HG02798 (cell line): ENCODE measurements around the gene ANKK1.

Source experiments
- ATAC-seq: cut with Tn5 transposase; IDR thresholded peaks from one replicate; pipeline ENCODE4 v1.9.1; 2021; ENCODE audit warnings: mild to moderate bottlenecking; ENCODE audit not compliant: unreplicated experiment, poor library complexity

Gene ANKK1

GRCh38 chr11:113407163-113407562 lies 19.6 kb downstream of the ANKK1 start:
- ATAC-seq: no peak

- ATAC-seq: no peak
Measured at GRCh38 chr11:113408206-113408605, 20.6 kb downstream of the ANKK1 start.

DNA sequence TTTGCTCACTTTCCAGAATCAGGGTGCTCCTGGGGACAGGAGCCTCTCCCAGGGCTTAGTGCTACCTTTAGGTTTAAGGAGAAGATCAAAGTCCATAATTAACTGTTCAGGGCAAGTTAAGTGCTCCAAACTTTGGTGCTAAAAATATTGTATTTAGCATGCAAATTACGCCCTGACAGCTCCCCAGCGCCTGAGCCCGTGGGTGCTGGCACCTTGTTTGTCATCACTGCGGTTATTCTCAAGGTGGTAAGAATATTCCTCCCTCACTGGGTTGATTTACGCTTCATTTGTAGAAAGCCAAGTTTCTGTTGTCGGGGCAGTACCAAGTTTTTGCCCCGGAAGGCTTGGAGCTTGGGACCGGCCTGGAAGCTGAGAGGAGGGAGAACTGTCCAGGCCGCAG lies 21.3 kb downstream of the ANKK1 start:
- ATAC-seq: no peak

GRCh38 chr11:113409526-113409925 lies 21.9 kb downstream of the ANKK1 start:
- ATAC-seq: no peak

- ATAC-seq: no peak
Measured at GRCh38 chr11:113410414-113411135, 23.0 kb downstream of the ANKK1 start.

- no peak for ATAC-seq
Measured at GRCh38 chr11:113411536-113411935, 24.0 kb downstream of the ANKK1 start.

DNA sequence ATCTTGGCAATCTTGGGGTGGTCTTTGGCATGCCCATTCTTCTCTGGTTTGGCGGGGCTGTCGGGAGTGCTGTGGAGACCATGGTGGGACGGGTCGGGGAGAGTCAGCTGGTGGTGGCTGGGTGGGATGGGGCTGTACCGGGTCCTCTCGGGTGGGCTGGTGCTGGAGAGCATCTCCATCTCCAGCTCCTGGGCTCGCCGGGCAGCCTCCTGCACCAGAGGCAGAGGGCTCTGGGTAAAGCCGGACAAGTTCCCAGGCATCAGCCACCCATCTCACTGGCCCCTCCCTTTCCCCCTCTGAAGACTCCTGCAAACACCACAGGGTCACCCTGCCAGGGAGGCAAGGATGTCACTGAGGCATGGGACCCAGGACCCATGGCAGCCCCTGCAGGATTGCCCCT lies 25.1 kb downstream of the ANKK1 start:
- ATAC-seq: no peak

DNA sequence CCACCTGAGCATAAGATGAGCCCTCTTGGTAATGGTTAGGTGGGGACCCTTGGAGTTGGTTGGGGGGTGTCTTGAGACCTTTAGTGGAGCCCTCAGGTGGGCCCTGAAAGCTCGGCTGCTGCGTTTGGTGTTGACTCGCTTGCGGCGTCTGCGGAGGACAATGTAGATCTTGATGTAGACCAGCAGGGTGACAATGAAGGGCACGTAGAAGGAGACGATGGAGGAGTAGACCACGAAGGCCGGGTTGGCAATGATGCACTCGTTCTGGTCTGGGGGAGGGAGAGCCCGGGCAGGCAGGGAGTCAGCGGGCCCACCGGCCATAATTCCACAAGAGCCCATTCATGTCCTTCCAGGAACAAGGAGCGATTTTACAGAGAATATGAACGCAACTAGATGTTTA lies 27.8 kb downstream of the ANKK1 start:
- no peak for ATAC-seq

- peak; percentile 52 for ATAC-seq
Measured at GRCh38 chr11:113417428-113417827, 29.8 kb downstream of the ANKK1 start.

DNA sequence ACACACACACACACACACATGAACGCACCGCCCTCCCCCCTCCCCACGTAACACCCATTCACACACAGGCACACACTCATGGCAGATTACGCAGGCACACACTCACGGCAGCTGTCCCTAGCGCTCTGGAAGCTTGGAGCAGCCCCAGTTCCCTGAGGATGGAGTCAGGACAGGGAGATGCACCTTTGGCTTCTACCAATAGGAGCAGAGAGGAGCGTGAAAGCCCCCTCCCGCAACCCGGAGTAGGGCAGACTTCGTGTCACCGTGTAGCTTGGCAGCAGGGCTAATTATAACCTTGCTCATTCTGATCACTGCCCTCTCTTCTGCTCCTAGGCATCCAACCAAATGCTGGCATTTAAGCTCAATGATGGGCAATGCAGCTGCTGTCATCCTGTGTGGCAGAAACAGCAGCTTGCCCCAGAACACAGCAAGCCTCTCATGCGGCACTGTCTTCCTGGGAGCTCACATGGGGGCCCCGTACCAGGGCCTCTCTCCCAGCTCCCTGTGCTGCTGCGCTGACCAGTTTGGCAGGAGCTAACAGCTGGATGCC lies 31.9 kb downstream of the ANKK1 start:
- ATAC-seq: no peak

DNA sequence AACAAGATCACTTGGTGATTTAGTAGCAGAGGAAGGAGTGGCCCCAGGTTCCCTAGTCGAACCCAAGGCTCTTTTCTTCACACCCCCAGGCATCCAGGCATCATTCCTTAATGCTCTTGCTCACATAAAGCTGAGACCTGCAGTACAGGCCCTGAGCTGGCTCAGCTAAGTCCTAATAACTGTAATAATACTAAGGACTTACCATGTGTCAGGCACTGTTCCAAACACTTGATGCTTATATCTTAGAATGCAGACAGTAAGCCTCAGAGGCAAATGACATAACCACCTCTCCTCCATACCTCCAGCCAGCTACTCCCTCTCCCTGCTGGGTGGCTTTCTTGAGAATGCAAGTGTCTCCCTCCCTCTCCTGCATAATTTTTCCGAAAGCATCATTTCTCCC lies 33.2 kb downstream of the ANKK1 start:
- no peak for ATAC-seq

GRCh38 chr11:113426686-113427085 lies 39.1 kb downstream of the ANKK1 start:
- no peak for ATAC-seq

DNA sequence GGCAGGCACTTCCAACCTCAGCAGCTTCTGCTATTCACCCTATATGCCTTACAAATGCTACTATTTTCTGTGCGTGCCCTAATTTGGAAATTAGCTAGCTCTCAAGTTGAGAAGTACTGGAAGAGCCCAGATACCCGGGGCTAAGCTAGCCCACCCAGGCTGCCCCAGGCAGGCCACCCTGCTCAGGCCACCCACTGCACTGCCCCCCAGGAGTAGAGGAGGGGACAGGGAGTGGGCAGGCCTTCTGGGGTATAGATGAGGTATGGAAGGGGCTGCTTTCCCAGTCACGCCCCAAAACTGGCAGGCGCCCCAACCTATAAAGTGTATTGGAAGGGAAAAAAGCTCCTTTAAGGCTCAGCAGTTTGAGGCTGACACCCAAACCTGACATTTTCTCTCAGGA lies 44.2 kb downstream of the ANKK1 start:
- no peak for ATAC-seq

DNA sequence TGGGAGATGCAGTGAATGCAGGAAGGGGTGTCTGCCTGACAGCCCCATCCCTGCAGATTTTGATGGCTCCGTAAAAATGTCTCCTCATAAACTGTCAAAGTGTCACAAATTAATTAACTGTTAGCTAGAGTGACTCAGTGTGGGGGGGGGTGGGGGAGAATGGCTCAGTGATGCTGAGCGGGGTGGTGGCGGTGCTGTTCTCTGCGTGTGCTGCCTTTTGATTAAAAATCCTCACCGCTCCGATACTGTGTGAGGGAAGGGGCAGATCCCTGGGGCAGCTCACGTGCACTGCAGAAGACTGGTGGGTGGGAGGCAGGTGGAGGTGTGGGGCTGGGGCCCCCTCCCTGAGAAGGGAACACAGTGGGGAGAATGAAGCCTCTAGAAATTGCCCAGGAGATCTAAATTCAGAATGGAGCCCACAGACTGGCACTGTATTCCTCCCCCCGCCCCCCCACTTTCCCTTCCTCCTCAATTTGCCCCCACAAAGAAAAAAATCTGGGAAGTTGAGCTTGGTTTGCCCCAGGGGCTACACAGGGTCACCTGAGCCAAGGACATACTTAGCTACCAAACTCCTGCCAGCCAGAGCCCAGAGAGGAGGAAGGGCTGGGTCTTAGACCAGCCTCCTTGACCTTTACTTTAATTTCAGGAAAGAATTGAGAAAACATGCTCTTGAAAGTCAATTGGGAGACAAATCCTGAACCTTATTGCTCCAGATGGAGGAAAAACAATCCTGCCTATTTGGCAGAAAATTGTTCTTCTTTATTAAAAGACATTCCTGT lies 47.8 kb downstream of the ANKK1 start:
- ATAC-seq: no peak

DNA sequence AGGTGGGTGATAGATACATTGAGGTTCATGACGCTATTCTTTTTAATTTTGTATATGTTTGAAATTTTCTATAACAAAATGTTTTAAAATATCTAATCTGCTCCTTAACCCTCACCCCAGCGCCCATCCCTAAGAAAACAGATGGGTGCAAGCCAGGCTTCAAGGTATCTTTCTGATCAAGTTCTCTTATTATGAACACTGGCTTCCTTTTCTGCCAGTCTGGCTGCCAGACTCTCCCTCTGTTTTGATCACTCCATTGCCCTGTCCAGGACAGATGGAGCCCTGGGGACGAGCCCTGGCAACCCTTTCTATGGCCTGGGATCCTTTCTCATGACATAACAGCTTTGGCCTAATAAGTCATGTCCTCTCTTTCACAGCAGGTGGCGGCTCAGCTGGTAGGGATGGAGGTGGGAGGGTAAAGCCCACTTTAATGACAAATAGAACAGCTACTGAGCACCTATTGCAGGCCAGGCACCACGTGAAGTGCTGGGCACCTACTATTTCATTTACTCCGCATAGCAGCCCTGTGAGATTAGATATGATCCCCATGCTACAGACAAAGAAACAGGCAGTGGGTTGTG lies 49.2 kb downstream of the ANKK1 start:
- no peak for ATAC-seq

GRCh38 chr11:113440816-113441215 lies 53.2 kb downstream of the ANKK1 start:
- ATAC-seq: no peak

- ATAC-seq: no peak
Measured at GRCh38 chr11:113444502-113445123, 57.0 kb downstream of the ANKK1 start.

- peak; percentile 68 for ATAC-seq
Measured at GRCh38 chr11:113446112-113446511, 58.5 kb downstream of the ANKK1 start.

DNA sequence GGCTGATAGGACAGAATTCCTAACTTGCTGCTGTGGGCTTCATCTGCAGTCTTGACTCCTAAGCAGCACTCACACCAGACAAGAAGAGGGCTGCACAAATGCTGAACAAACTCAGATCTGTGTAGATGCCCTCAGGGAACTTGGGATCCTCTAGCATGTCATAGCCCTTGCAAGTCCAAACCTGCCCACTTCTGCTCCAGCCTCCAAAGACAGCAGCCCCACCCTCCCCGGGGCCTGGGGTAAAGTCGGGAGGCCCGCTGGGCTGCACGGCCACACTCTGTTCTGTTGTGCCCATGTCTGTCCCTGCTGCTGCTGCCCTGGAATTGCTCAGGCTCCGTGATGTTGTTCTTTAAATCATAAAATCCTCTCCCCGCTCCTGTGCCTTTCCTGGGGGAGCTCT lies 59.4 kb downstream of the ANKK1 start:
- no peak for ATAC-seq

DNA sequence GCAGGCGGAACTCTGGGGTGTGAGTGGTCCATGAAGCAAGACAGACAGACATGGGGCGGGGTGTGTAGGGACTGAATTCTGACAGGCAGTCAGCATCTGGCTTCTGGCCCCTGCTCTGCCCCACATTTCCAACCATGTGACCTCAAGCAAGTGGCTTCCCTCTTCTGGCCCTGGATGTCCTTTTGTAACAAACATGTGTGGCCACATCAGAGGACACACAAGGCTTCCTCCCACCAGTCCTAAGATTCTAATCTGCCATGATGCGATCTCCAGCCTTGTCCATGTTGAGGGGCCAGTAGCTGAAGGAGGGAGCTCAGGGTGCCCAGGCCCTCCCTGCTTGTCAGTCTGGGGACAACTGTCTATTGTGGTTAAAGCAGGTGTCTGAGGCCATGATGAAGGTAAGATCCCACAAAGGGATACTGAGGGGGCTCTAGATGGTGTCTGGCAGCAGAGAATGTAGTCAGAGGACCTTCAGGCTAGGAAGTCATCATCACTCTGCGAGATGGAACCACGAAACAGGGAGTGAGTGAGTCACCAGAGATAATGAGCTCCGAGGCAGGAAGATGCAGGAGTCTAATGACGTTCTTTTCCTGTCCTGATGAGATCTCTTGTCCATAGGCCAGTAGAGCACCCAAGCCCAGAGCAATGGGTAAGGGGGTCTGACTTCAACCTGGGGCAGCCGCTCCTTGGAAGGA lies 60.2 kb downstream of the ANKK1 start:
- no peak for ATAC-seq
